CD4-positive, alpha-beta T cell treated with Interferon alpha-2 for 1 hour (primary cell): ENCODE results near the gene SLC30A7.

Experiments used
- DNase-seq, 2 donors: peaks; one replicate each; pipeline ENCODE4 v3.0.0-alpha.2; 2020 to 2022

The SLC30A7 gene

GRCh38 chr1:101029184-101029583, 133.3 kb downstream of the SLC30A7 start:
- no peak for DNase-seq

- DNase-seq: no peak
Observed at GRCh38 chr1:101030881-101031280, 135.0 kb downstream of the SLC30A7 start.
